GM12873 (cell line): ENCODE results near the gene DSE.

Source experiments
- TF ChIP-seq, protein P1 (sequence below): IDR thresholded peaks from 2 replicates; pipeline ENCODE4 v1.5.1; 2012; ENCODE audit warnings: low read depth, mild to moderate bottlenecking, moderate library complexity, low read length, control low read depth; ENCODE audit not compliant: insufficient read depth; ENCODE audit errors: missing control alignments

Gene DSE

DNA sequence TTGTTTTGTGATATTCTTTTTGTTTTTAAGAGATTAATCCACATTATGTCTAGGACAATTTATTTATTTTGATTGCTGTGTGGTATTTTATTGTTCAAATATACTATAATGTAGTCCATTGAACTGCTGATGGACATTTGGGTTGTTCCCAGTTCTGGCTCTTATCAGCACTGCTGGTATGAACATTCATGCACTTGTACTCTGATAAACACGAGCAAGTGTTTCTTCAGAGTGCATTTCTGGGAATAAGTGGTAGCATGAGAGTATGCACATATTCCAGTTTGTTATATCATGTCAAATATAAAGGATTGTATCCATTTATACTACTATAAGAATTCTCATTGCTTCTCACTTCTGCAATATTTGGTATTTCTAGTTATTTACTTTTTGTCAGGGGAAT, 97.5 kb downstream of the DSE start:
- TF ChIP-seq, protein P1, sequence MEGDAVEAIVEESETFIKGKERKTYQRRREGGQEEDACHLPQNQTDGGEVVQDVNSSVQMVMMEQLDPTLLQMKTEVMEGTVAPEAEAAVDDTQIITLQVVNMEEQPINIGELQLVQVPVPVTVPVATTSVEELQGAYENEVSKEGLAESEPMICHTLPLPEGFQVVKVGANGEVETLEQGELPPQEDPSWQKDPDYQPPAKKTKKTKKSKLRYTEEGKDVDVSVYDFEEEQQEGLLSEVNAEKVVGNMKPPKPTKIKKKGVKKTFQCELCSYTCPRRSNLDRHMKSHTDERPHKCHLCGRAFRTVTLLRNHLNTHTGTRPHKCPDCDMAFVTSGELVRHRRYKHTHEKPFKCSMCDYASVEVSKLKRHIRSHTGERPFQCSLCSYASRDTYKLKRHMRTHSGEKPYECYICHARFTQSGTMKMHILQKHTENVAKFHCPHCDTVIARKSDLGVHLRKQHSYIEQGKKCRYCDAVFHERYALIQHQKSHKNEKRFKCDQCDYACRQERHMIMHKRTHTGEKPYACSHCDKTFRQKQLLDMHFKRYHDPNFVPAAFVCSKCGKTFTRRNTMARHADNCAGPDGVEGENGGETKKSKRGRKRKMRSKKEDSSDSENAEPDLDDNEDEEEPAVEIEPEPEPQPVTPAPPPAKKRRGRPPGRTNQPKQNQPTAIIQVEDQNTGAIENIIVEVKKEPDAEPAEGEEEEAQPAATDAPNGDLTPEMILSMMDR = no peak

DNA sequence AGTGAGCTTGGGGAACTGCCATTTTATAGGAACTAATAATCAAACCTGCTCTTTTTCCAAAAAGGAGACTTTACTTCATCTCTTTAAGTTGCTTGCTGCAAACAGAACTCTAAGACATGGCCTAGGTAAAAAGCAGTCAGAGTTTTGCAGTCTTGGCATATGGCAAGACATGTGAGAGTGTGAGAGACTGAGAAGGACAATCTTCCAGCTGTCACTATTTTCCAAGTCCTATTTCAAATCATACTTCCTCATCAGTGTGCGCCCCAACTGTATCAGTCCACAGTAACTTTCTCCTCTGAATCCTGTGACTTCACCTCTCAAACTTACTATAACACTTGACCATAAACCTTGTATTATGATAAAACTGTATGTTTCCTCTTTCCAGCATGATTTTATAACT, 100.8 kb downstream of the DSE start:
- TF ChIP-seq, protein P1 = no peak

DNA sequence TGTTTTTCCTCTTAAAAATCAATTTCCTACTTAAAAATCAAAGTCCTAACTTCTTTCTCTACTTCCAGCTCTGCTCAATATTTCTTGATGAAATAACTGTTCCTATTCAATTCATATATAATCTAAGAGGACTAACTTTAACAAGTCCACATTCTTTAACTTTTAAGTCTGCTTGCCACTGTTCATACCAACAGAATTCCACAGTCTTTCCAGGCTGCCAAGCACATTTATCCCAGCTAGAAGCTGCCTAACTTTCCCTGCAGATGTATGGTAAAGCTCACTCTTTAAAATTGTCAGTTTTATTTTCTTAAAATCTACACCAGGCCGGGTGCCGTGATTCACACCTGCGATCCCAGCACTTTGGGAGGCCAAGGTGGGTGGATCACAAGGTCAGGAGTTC, 102.0 kb downstream of the DSE start:
- TF ChIP-seq, protein P1 = no peak

DNA sequence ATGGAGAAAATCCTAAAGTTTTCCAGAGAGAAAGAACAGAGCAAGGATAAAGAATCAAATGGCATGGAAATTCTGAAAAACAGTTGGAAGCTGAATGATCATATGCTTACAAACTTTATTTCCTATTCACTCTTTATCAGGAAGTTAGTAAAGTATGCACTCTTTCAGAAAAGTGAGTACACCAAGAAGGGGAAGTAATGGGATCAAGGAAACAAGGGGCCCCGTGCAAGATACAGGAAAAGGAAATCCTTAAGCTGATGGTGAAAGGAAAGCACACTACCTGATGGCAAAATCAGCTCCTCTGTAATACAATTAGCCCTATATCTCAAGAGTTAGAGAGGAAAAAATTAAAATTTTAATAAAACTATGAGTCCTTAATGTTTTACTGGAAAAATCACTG, 104.4 kb downstream of the DSE start:
- TF ChIP-seq, protein P1 = no peak

DNA sequence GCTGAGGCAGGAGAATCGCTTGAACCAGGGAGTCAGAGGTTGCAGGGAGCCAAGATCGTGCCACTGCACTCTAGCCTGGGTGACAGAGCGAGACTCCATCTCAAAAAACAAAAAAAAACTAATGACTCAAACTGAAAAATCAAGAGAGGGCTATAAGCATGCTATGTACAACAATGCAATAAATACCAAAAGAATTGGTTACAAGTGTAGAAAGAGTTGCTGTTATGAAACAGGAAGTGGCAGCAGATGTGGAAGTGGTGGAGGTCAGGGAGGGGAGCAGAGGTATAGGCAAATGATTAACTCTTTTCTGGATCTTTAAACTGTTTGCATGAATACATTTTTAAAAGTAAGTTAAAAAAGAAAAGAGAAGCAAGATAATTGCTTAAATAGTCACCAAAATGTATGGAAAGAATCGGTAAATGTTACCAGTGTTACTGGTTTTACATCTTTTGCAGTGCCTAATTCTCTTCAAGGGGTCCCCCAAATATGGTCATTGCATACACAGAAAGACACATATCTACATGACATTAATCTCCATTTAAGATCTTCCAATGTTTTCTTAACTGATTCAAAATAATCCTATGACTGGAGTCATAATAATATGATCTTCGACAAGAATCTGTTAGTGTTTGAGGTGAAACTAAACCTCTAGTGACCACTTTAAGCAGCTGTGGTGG, 105.4 kb downstream of the DSE start:
- TF ChIP-seq, protein P1 = no peak

DNA sequence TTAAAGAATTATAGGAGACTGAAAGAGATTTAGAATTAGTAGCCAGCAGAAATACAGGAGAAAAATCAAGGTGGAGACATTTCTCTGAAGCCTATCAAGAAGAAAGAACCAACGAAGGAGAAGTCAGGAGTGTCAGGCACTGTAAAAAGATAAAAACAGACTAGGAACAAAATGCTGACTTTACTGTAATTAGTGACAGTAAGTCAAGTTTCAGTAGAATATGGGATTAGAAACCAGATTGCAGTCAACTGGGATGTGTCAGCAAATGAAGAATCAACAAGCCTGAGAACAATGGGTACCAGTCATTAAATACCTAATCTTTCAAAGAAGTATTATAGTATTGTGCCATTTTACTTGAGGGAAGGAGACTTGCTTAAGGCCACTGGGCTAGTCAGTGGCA, 112.0 kb downstream of the DSE start:
- TF ChIP-seq, protein P1 = no peak

DNA sequence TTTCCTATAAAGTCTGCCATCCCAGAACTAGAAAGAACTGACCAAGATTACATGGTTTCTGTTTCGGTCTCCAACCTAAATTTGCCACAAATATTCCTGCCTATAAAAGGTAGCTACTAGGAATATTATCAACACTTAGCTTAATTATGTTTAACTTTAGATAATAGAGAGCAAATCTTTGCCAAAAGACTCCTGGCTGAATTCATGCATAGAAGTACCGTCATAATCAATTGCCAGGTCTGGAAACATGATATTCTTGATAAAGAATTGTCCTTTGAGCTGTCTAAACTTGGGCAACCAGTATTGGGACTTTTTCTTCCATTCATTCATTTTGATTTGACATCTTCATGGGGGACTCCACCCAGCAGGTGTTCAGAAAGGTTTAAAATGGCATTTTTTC, 112.9 kb downstream of the DSE start:
- TF ChIP-seq, protein P1 = no peak
